Embryonic facial prominence (tissue), 1 donor: ENCODE measurements around the gene YBX2.
A peak's percentile ranks its signal among the peaks of the same experiment; 100 is the strongest.

Source experiments
- DNase-seq: peaks from one replicate; pipeline ENCODE4 v3.0.0-alpha.2; 2016; ENCODE audit errors: extremely low spot score

YBX2 gene

DNA sequence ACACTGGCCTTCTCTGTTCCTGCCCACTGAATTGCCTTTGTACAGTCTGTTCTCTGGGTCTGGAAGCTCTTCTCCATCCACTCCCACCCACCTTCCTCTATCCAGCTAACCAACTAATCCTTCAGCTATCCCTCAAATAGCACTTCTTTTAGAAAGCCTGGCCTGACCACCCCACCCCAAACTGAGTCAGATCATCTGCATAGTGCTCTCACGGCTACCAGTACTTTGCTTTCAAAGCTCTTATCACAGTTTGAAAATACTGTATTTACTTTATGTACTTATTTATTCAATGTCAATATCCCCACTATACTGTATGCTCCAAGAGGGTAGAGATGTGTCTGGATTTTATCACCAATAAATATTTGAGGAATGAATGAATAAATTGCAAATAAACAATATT lies 27.7 kb downstream of the YBX2 start:
- no peak for DNase-seq

DNA sequence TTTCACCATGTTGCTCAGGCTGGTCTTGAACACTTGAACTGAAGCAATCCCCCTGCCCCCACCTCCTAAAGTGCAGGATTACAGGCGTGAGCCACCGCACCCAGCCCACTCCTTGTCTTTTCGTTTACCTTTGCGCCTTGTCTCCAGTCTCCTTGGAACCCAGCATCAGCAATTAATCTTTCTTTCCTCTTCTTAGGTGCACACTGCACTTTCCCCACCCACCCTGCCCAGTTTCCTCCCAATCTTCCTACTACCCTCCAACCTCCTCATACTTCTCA lies 30.7 kb downstream of the YBX2 start:
- no peak for DNase-seq

DNA sequence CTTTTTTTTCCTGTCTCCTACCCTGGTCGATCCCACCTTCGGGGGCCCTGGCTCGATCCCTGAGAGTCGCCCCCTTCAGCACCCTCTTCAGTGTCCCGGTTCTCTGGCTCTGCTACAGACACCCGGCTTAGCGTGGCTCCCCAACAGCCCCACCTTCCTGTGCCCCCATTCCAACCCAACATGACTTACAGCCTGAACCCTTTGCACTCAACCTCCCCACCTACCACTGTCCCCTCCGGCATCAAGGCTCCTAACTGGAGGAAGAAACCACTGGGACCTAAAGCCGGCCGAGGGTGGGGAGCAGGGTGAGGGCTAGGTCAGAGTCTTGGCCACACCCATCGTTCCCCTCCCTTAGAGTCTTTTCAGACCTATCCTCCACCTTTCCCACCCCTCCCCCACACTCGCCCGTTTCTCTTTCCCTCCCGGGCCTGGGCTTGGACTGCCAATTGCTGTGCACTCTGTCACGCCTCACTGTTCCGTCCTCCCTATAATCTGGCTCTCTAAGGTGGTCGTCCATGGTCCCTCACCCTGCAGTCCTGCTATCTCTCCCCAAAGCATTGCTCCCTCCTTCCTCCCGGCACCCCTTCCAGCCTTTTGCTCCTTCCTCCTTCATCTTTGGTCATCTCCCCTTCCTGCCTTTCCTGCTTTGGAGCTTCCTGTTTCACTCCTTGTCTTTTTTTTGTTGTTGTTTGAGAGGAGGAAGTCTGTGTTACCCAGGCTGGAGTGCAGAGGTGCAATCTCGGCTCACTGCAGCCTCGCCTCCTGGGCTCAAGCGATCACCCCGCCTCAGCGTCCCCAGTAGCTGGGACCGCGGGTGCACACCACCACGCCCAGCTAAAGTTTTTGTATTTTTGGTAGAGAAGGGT lies 31.3 kb downstream of the YBX2 start:
- DNase-seq, result no peak

DNA sequence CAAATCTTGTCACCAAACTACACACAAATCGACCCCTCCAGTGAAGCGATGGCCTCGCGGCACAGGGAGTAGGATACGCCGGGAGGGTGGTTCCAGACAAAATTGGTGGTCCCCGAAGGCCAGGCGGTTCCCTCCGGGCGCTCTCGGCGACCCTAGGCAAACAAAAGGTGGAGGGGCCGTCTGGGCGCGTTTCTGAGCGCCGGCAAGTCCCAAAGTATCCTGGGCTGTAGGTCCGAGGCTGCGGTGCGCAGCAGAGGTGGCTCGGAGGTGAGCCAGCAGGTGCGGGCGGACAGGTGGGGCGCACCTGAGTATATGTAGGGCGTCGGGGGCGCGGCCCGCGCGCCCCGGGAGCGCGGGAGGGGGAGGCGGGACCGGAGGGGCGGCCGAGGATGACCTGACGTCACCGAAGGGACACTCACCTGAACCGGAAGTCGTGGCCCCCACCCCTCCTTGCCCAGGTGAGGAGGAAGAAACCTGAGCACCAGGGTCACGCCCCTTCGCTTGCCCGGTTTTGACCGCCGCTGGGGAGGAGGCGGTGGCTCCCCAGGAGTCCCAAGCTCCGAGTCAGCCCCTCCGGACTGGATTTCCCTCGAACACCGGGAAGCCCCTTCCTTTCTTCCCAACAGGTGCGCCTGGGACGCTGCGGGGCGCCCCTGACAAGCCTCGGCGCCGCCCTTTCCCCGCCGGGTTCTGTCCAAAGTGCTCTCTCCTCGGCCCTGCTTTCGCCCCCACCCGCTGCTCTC lies 32.1 kb downstream of the YBX2 start, which contains the start of gene CLDN7:
Gene CLDN7 (minus strand): TSS at position 287 of the 743 bp plus-strand sequence. CDS start 435 bp downstream, outside the sequence.
- DNase-seq, result no peak

DNA sequence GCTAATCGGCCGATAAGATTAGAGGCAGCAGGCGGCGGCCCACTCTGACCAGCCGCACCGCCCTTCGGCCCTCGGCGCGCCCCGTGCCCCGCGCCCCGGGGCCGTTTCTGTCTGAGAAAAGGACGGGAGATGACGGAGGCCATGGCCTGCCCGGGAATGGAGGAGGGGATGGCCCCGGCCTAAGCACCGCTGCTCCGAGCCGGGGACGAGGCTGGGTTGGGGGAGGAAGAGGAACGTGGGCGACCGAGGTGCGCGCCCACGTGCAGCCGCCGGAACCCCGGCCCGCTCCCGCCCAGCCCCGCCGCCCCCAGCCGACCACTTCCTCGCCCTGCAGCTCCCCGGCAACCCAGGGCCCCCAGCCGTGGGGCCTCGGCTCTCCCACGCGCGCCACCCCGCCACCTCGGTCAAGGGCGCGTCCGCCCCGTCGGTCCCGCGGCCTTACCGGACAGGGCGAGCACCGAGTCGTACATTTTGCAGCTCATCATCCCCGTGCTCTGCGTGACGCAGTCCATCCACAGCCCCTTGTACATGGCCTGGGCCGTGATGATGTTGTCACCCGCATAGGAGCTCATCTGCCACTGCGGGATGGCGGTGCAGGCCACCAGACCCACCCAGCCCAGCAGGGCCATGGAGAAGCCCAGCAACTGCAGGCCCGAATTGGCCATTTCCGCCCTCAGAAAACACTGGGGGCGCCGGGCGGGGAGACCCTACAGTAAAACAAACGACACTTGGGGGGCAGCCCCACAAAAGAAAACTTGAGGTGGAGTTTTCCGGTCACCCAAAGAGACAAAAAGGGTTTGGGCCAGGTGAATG lies 32.9 kb downstream of the YBX2 start:
- DNase-seq, result no peak

DNA sequence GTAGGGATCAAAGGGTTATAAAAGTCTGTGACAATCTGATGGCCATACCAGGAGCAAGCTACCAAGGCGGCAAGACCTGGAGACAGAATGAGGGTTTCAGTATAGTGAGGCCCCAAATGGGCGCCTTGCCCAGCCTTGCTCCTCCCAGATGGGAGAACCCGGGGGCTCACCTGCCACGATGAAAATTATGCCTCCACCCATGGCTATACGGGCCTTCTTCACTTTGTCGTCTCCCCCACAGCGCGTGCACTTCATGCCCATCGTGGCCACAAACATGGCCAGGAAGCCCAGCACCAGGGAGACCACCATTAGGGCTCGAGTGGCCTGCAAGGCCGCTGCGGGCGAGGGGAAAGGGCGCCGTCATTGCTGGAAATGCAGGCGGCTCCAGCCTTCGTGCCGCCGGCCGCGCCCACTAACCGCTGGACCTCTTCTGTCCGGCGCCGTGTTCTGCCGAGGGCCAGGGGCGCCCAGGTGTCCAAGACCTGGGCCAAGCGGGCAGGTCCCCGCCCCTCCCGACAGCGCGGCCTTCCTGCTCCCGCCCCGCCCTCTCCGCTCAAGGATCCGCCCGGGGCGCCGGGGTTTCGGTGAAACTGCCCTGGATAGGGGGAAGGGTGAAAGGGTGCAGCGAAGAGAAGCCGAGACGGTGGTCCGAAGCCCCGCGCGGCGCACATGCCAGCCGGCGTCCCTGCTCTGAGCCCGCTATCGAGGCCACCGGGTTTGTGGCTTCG lies 33.6 kb downstream of the YBX2 start:
- no peak for DNase-seq

DNA sequence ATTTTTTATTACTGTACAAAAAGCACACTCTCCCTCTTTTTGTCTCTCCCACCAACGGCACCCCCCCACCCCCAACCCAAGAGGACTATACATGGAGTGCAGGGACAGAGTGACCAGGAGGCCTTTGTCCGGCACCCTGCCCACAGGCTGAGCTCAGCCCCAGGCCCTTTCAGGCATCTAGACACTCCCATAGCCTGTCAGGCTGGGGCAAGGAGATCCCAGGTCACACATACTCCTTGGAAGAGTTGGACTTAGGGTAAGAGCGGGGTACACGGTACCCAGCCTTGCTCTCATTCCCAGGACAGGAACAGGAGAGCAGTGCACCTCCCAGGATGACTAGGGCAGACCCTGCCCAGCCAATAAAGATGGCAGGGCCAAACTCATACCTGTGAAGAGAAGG lies 34.3 kb downstream of the YBX2 start:
- DNase-seq, result no peak

DNA sequence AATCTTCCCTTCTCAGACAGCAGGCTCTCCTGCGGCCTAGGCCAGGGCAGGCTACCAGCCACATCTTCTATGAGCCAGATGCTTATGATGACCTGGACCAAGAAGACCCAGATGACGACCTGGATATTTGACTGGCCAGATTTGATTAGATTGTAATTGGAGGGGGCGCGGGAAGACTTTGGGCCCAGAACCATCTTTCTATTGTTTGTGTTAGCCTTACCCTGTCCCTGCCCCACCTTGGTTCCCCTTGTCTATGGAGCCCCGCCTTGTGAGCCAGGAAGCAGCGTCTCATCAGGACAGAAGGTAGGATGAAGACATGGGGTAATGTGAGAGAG lies 34.9 kb downstream of the YBX2 start:
- no peak for DNase-seq

DNA sequence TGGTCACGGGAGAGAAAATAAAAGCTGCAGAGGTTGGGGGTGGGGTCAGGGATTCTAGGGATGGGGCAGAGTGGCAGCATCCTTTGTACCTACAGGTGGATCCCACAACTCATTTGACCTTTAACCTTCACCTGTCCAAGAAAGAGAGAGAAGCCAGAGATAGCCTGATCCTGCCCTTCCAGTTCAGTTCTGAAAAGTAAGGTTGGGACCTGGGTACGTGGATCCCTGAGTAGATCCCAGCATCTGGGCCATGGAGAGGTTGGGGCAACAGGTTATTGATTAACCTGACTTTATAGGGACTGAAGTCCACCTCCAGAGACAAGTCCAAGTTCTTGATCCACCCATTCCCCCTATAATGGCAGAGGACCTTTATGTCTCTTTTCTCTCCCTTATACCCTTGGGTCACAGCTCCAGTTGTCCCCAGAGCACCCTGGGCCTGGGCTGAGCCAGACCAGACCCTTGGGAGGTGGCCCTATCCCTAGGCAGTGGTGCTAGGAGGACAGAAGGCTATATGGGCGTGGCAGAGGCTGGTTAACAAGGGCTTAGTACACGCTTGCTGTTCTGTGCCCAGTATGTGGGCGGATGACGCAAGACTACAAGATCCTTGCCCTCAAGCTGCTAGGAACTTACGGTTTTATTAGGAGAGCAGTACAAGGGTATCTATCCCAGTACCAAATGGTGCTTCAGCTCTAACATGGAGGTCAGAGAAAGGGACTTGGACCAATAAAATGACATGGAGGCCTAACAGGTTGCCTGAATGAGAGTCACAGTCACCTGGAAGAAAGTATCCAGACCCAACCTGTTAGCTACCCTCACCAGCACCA lies 35.5 kb downstream of the YBX2 start:
- no peak for DNase-seq

DNA sequence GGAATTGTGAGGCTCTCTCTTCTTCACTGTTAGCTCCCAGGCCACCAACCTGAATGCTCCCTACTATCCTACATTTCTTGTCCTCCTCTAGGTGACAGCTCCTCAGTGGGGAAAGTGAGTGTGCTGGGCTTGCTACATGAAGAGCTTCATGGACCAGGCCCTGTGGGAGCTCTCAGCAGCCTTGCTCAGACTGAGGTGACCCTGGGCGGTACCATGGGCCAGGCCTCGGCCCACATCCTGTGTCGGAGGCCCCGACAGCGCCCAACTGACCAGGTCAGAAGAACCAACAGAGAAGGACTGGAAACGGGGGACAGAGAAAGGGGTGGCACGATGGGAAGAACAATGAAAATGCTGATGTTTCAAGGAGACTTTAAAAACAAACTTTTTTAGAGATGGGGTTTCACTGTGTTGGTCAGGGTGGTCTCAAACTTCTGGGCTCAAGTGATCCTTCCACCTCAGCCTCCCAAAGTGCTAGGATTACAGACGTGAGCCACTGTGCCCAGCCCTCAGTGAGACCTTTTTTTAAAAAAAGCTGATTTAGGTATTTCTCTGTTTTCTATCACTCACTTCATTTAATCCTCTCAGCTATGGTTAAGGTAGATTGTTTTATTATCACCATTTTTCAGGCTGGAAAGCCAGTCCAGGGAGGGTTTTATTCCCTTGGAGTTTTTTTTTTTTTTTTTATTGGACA lies 37.5 kb downstream of the YBX2 start:
- DNase-seq, result no peak

DNA sequence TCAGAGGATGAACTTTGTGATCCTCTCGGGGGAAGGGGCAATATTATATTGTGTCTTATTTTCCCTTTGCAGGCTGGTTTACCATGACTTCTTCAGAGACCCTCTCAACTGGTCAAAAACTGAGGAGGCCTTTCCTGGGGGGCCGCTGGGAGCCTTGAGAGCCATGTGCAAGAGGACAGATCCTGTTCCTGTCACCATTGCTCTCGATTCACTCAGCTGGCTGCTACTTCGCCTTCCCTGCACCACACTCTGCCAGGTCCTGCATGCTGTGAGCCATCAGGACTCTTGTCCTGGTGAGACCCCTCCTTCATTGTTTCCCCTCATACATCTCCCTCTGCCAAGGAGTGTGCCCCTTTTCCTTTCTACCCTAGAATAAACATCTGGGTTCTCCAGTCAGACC lies 39.9 kb downstream of the YBX2 start:
- no peak for DNase-seq

DNA sequence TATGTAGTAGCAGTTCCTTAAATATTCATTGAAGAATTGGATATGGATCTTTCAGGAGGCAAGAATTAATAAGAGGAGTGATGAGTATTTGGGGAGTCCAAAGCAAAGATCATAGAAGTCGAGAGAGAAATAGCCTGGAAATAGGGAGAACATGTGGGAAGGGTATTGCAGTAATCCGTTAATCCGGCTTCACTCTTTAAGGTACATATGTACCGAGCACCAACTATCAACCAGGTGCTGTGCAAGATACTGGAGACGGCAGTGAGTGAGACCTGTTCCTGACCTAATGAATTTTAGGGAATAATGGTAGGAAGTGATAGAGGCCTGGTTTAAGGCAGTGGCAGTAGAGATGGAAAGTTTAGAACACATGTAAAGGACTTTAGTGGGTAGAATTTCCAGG lies 41.4 kb downstream of the YBX2 start:
- DNase-seq, result no peak

DNA sequence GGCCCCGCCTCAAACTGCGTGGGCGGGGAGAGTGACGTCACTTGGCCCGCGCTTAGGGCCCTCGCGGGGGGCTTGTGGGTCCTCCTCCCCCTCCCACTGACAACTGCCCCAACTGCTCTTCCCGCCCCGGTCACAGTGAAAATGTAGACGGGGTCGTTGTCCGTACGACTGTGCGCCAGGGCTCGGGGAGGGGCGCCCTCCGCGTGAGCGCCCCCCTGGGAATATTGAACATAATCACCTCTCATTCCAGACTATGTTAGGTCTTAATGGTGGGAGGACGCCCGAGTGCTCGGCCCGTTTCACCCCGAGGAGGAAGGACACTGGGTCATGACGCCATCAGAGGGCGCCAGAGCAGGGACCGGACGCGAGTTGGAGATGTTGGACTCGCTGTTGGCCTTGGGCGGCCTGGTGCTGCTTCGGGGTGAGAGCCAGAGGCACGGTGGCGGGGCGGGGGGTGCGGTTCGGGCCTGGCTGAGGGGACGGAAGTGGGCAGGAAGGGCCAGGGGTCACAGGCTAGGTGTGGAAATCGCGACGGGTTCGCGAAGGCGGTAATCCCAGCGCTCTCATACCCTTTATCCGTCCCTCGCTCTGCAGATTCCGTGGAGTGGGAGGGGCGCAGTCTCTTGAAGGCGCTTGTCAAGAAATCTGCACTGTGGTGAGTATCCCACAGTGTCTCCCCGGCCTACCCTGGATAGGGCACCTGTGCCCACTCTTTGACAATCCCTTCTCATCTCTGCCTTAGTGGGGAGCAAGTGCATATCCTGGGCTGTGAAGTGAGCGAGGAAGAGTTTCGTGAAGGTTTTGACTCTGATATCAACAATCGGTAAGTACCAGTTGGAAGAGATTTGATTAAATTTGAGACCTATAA lies 42.0 kb downstream of the YBX2 start, which contains the start of gene ELP5:
Gene ELP5 (plus strand): TSS at position 40 of the 868 bp plus-strand sequence. CDS start 336 bp downstream, at position 376.
- DNase-seq, result peak; percentile 83

DNA sequence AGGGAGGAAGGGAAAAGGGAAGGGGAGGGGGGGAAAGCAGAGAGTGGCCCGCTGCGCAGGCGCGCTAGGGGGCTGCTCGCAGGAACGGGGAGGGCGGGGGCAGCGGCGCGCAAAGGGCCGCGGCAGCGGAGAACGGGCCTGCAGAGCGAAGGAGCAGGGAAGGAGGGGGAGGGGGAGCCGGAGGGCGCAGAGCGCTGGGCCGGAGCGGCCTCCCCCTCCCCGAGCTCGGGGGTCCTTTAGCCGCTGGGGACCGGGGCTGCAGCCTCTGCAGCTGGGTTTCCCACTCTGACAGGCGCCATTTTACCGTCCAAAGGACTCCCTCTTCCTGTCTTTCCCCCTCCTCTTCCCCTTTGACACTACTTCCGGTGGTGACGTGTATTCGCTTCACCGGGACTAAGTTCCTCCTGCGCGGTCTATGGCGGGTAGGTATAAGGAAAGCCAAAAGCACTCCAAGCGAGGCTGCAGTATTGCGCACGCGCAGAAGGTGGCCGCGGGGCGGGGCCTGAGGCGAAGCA lies 42.7 kb downstream of the YBX2 start, which contains the start of gene CTDNEP1:
Gene CTDNEP1 (minus strand): TSS at position 74 of the 515 bp plus-strand sequence. CDS start 438 bp downstream, outside the sequence.
- peak; percentile 99 for DNase-seq

DNA sequence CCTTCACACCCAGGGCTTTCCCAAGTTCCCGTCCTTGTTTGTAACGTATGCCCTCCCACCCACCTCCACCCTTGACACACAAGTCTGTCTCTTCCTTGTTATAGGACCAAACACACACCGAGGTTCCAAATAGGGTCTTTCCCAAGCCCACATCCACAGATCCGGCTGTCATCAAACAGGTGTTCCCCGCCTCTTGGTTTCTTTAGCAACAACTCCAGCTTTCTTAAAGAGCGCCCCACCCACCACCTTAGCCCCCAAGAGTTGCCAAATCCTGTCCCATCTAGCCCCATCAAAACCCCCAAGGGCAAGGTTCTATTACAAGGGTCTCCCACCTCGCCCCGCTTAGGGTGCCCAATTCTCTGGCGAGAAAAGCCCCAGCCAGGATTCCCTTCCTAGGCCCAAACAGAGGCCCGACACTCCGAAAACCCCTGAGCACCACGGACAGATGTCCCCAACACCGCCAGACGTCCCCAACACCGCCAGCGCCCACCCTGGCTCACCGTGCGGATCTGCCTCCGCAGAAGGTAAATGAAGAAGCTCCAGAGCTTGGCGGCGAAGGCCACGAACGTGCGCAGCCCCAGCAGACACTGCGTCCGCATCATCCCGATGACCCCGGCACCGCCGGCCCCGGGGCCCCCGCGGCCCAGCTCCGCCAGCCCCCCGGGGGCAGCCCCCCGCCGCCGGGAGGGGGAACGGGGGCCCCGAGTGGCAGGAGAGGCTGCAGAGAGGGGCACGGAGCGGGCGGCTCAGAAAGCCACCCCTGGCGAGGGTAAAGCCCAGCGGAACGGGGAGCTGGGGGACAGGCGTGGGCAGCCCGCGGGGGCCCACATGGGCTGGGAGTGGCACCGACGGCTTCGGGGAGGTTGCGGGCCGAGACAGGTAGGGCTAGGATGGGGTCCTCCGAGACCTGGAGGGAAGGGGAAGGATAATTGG lies 43.5 kb downstream of the YBX2 start:
- no peak for DNase-seq

DNA sequence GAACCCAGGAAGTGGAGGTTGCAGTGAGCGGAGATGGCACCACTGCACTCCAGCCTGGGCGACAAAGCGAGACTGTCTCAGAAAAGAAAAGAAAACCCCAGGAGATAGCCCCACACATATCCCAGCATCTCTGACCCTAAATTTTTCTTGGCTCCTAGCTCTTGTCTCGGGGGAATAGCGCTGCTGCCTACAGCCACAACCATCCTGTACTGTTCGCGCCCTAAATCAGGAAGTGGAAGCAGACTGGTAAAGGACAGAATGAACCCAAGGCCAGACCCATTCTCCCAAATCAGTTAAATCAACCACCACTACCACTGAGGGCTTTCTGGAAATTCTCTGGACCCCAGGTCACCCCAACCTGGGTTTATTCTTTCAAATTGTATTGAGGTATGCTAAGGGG lies 44.6 kb downstream of the YBX2 start:
- no peak for DNase-seq

DNA sequence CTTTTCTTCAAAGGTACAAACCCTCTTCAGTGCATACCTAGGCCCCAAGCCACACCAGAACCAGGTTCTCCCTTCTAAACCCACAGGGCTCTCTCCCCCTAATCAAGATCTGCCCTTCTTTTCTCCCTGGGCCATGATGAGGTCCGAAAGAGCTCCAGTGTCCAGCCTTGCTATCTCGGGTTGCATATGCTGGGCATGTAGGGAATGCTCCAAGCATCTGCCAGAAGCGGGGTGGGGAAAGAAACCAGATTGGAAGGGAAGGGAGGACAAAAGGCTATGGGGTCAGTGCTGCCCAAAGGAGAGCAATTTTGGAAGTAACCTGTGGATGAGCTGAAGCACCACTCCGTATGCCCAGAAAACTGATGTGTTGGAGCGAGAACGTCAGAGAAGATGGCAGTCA lies 45.2 kb downstream of the YBX2 start:
- no peak for DNase-seq

DNA sequence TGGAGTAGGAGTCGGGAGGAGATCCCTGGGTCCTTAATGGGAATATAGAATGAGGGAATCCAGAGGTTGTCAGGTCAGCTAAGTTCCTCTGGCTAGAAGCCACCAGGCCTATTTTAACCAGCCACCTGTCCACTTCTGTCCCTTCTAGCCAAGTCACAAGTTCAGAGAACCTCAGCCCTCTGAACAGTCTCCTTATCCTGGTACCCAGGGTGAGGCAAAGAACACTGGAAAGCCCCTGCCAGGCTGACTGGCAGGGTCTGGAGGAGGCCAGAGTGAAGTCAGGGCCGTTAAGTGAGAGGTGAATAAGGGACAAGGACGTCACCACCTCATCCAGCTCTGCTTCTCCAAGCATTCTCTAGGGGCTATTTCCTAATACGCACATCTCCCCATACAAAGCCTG lies 45.6 kb downstream of the YBX2 start:
- no peak for DNase-seq
